IPS-15b (cell line): Measurements from ENCODE around the gene NRXN3.

Experiments
- H3K27me3 ChIP-seq: one replicate; pipeline ENCODE4 v1.6.1; 2013; ENCODE audit warnings: low read length; ENCODE audit not compliant: control insufficient read depth, insufficient read depth
- H3K36me3 ChIP-seq: one replicate; pipeline ENCODE4 v1.6.1; 2013; ENCODE audit warnings: low read length; ENCODE audit not compliant: control insufficient read depth, insufficient read depth
- H3K4me1 ChIP-seq: one replicate; pipeline ENCODE4 v1.6.1; 2013; ENCODE audit warnings: mild to moderate bottlenecking, low read length; ENCODE audit not compliant: control insufficient read depth, insufficient read depth
- H3K4me3 ChIP-seq: one replicate; pipeline ENCODE4 v1.5.1; 2013; ENCODE audit warnings: low read depth, low read length
- H3K9ac ChIP-seq: one replicate; pipeline ENCODE4 v1.6.1; 2013; ENCODE audit warnings: low read depth, mild to moderate bottlenecking, low read length
- H3K9me3 ChIP-seq: one replicate; pipeline ENCODE4 v1.6.1; 2013; ENCODE audit warnings: mild to moderate bottlenecking, low read length; ENCODE audit not compliant: control insufficient read depth, insufficient read depth

NRXN3 gene

GRCh38 chr14:79051742-79052141 lies 881.6 kb downstream of the NRXN3 start:
- no peaks in the 10 kb centered on the region for H3K9me3 ChIP-seq
- no peaks in the 10 kb centered on the region for H3K36me3 ChIP-seq
- no peaks in the 10 kb centered on the region for H3K4me1 ChIP-seq
- no peak overlapping the region for H3K4me3 ChIP-seq
- no peaks in the 10 kb centered on the region for H3K27me3 ChIP-seq
- no peak overlapping the region for H3K9ac ChIP-seq

GRCh38 chr14:79056879-79057278 lies 886.7 kb downstream of the NRXN3 start:
- no peaks in the 10 kb centered on the region for H3K9me3 ChIP-seq
- no peaks in the 10 kb centered on the region for H3K27me3 ChIP-seq
- no peak overlapping the region for H3K4me3 ChIP-seq
- H3K9ac ChIP-seq = no peak overlapping the region
- no peaks in the 10 kb centered on the region for H3K36me3 ChIP-seq
- H3K4me1 ChIP-seq = no peaks in the 10 kb centered on the region

- Histone ChIP-seq H3K27me3 (no peaks in the 10 kb centered on the region), H3K4me1 (no peaks in the 10 kb centered on the region), H3K9ac (no peak overlapping the region), H3K36me3 (no peaks in the 10 kb centered on the region), H3K4me3 (no peak overlapping the region), H3K9me3 (no peaks in the 10 kb centered on the region)
These were observed 887.2 kb downstream of the NRXN3 start for GRCh38 chr14:79057333-79057732.

- Histone ChIP-seq H3K36me3 (no peaks in the 10 kb centered on the region), H3K4me1 (no peaks in the 10 kb centered on the region), H3K9me3 (no peaks in the 10 kb centered on the region), H3K9ac (no peak overlapping the region), H3K27me3 (no peaks in the 10 kb centered on the region), H3K4me3 (no peak overlapping the region)
These were observed 892.1 kb downstream of the NRXN3 start for GRCh38 chr14:79062226-79062625.

GRCh38 chr14:79064214-79064613 lies 894.0 kb downstream of the NRXN3 start:
- no peak overlapping the region for H3K4me3 ChIP-seq
- H3K9ac ChIP-seq = no peak overlapping the region
- H3K27me3 ChIP-seq = no peaks in the 10 kb centered on the region
- H3K9me3 ChIP-seq = no peaks in the 10 kb centered on the region
- H3K4me1 ChIP-seq = no peaks in the 10 kb centered on the region
- no peaks in the 10 kb centered on the region for H3K36me3 ChIP-seq

- Histone ChIP-seq H3K9ac (no peak overlapping the region), H3K36me3 (no peaks in the 10 kb centered on the region), H3K9me3 (no peaks in the 10 kb centered on the region), H3K4me1 (no peaks in the 10 kb centered on the region), H3K4me3 (no peak overlapping the region), H3K27me3 (no peaks in the 10 kb centered on the region)
These were observed 904.3 kb downstream of the NRXN3 start for GRCh38 chr14:79074510-79074909.

GRCh38 chr14:79076428-79076827 lies 906.3 kb downstream of the NRXN3 start:
- H3K27me3 ChIP-seq = no peaks in the 10 kb centered on the region
- no peak overlapping the region for H3K9ac ChIP-seq
- H3K9me3 ChIP-seq = no peaks in the 10 kb centered on the region
- H3K4me1 ChIP-seq = no peaks in the 10 kb centered on the region
- no peak overlapping the region for H3K4me3 ChIP-seq
- H3K36me3 ChIP-seq = no peaks in the 10 kb centered on the region

- H3K27me3 ChIP-seq = no peaks in the 10 kb centered on the region
- H3K9me3 ChIP-seq = no peaks in the 10 kb centered on the region
- no peak overlapping the region for H3K9ac ChIP-seq
- H3K36me3 ChIP-seq = no peaks in the 10 kb centered on the region
- H3K4me1 ChIP-seq = no peaks in the 10 kb centered on the region
- H3K4me3 ChIP-seq = no peak overlapping the region
These were observed 906.9 kb downstream of the NRXN3 start for GRCh38 chr14:79077096-79077495.

- H3K4me3 ChIP-seq = no peak overlapping the region
- no peaks in the 10 kb centered on the region for H3K4me1 ChIP-seq
- H3K9me3 ChIP-seq = no peaks in the 10 kb centered on the region
- no peaks in the 10 kb centered on the region for H3K36me3 ChIP-seq
- H3K27me3 ChIP-seq = no peaks in the 10 kb centered on the region
- H3K9ac ChIP-seq = no peak overlapping the region
These were observed 909.9 kb downstream of the NRXN3 start for GRCh38 chr14:79080040-79080439.

- H3K9ac ChIP-seq = no peak overlapping the region
- H3K9me3 ChIP-seq = no peaks in the 10 kb centered on the region
- no peaks in the 10 kb centered on the region for H3K4me1 ChIP-seq
- no peak overlapping the region for H3K4me3 ChIP-seq
- H3K27me3 ChIP-seq = no peaks in the 10 kb centered on the region
- H3K36me3 ChIP-seq = no peaks in the 10 kb centered on the region
These were observed 912.7 kb downstream of the NRXN3 start for GRCh38 chr14:79082883-79083282.

- Histone ChIP-seq H3K36me3 (no peaks in the 10 kb centered on the region), H3K27me3 (no peaks in the 10 kb centered on the region), H3K9me3 (no peaks in the 10 kb centered on the region), H3K9ac (no peak overlapping the region), H3K4me3 (no peak overlapping the region), H3K4me1 (no peaks in the 10 kb centered on the region)
These were observed 913.2 kb downstream of the NRXN3 start for GRCh38 chr14:79083356-79083755.

GRCh38 chr14:79084861-79085260 lies 914.7 kb downstream of the NRXN3 start:
- Histone ChIP-seq H3K4me3 (no peak overlapping the region), H3K4me1 (no peaks in the 10 kb centered on the region), H3K36me3 (no peaks in the 10 kb centered on the region), H3K27me3 (peaks cover 10% of the 10 kb centered on the region), H3K9ac (no peak overlapping the region), H3K9me3 (no peaks in the 10 kb centered on the region)

GRCh38 chr14:79089576-79089975 lies 919.4 kb downstream of the NRXN3 start:
- Histone ChIP-seq H3K4me1 (peaks cover 4% of the 10 kb centered on the region), H3K36me3 (no peaks in the 10 kb centered on the region), H3K9me3 (no peaks in the 10 kb centered on the region), H3K9ac (no peak overlapping the region), H3K4me3 (no peak overlapping the region), H3K27me3 (peaks cover 27% of the 10 kb centered on the region)
